ENCODE measurements around the gene INSR. TPM values are rescaled to one million over a fixed set of nuclear protein-coding genes. Genes with fewer than 3 reads are reported as not detected.
"Not testable (repeated sequence)": the region's sequence is repeated elsewhere in the genome, so short reads cannot be mapped to it uniquely, and the experiment has no call there.

Gene INSR
- total RNA-seq, 2 donors from 2014 or later, result 58.7 to 62.2 TPM

- no peaks in the 10 kb centered on the region for H3K27me3 ChIP-seq
- H3K9ac ChIP-seq (ENCODE audit: low read depth in 2 of 2, low read length in 2 of 2), result peak within 1 kb of the TSS; percentile 86 to 90
- DNase-seq, result peak; percentile 99
- TF ChIP-seq CTCF (IDR thresholded peaks at IDR 0.05), result no peak
- intact Hi-C loops (cut with DNase I), result no loop called here
- H3K4me3 ChIP-seq, result peak within 1 kb of the TSS; percentile 95
- H3K9me3 ChIP-seq, result no peaks in the 10 kb centered on the region
- peaks cover 13% of the 10 kb centered on the region for H3K36me3 ChIP-seq
- H3K4me1 ChIP-seq, result no peaks in the 10 kb centered on the region
- H3K27ac ChIP-seq, result peak within 1 kb of the TSS; percentile 67
Observed at GRCh38 chr19:7069042-7069903, 224.9 kb downstream of the INSR start, which contains the start of gene ZNF557. Gene ZNF557 (plus strand): TSS chr19:7069703. CDS start chr19:7075075, 5,372 bp downstream.

DNA sequence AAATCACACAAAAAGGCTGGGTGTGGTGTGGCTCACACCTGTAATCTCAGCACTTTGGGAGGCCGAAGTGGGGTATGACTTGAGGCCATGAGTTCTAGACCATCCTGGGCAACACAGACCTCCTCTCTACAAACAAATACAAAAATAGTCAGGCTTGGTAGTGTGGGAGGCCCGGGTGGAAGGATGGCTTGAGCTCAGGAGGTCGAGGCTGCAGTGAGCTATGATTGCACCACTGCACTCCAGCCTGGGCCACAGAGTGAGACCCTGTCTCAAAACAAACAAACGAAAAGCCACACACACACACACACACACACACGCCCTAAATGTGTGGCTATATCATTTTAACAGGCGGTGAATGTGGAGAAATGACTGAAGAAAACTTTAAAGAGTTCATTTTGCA lies 225.6 kb downstream of the INSR start:
- TF ChIP-seq CTCF (IDR thresholded peaks at IDR 0.05), result no peak
- no peak overlapping the region for H3K4me3 ChIP-seq
- DNase-seq, result no peak
- H3K27ac ChIP-seq, result no peak overlapping the region
- no peaks in the 10 kb centered on the region for H3K4me1 ChIP-seq
- H3K36me3 ChIP-seq, result peaks cover 13% of the 10 kb centered on the region
- no peaks in the 10 kb centered on the region for H3K27me3 ChIP-seq
- H3K9ac ChIP-seq (ENCODE audit: low read depth in 2 of 2, low read length in 2 of 2), result peak overlapping the region in 1 of 2 donors; percentile 24
- no peaks in the 10 kb centered on the region for H3K9me3 ChIP-seq
- intact Hi-C loops (cut with DNase I), result no loop called here

DNA sequence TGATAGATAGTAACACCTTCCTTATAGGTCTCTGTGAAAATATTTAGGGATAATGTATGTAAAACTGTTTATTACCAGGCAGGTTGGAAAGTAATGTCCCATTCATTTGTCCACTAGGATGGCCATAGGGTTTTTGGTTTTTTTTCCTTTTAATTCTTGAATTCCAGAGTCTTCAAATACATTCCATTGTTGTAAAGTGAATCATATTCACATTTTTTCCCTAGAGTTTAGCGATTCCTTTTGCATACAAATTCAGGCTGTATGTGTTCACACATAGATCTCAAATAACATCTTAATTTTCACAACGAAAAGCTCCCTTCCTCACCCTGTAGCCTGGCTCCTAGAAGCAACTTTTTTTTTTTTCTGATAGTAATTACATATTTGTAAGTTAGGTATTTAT lies 226.5 kb downstream of the INSR start:
- H3K36me3 ChIP-seq, result peaks cover 7% of the 10 kb centered on the region
- H3K27ac ChIP-seq, result no peak overlapping the region
- TF ChIP-seq CTCF (IDR thresholded peaks at IDR 0.05), result no peak
- no peak overlapping the region for H3K4me3 ChIP-seq
- intact Hi-C loops (cut with DNase I), result no loop called here
- no peaks in the 10 kb centered on the region for H3K4me1 ChIP-seq
- no peaks in the 10 kb centered on the region for H3K9me3 ChIP-seq
- no peak for DNase-seq
- no peaks in the 10 kb centered on the region for H3K27me3 ChIP-seq
- H3K9ac ChIP-seq (ENCODE audit: low read depth in 2 of 2, low read length in 2 of 2), result no peak overlapping the region

DNA sequence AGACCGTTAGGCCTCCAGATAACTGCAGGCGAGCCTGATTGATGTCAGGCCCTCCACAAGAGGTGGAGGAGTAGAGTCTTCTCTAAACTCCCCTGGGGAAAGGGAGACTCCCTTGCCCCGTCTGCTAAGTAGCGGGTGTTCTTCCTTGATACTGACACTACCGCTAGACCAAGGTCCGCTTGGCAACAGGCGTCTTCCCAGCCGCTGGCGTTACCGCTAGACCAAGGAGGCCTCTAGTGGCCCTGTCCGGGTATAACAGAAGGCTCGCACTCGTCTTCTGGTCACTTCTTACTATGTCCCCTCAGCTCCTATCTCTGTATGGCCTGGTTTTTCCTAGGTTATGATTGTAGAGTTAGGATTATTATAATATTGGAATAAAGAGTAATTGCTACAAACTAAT lies 227.1 kb downstream of the INSR start:
- H3K9me3 ChIP-seq; H3K4me1 ChIP-seq; H3K4me3 ChIP-seq; intact Hi-C loops (cut with DNase I); H3K27ac ChIP-seq; H3K36me3 ChIP-seq; H3K9ac ChIP-seq (ENCODE audit: low read depth in 2 of 2, low read length in 2 of 2); H3K27me3 ChIP-seq: not testable (repeated sequence)
- DNase-seq, result peak; percentile 34

GRCh38 chr19:7063764-7064418 lies 230.3 kb downstream of the INSR start:
- no peak for DNase-seq
- intact Hi-C loops (cut with DNase I), result no loop called here

More at GRCh38 chr19:7063764-7064418, 230.3 kb downstream of the INSR start:
- Histone ChIP-seq H3K4me1 (no peaks in the 10 kb centered on the region), H3K36me3 (no peaks in the 10 kb centered on the region), H3K27ac (no peak overlapping the region), H3K27me3 (no peaks in the 10 kb centered on the region), H3K4me3 (no peak overlapping the region), H3K9me3 (no peaks in the 10 kb centered on the region), H3K9ac (ENCODE audit: low read depth in 2 of 2, low read length in 2 of 2) (no peak overlapping the region)
- no peak for TF ChIP-seq CTCF (IDR thresholded peaks at IDR 0.05)

Measured in colonic mucosa (tissue), 4 donors.